ENCODE measurements around the gene ABCA2.

DNA sequence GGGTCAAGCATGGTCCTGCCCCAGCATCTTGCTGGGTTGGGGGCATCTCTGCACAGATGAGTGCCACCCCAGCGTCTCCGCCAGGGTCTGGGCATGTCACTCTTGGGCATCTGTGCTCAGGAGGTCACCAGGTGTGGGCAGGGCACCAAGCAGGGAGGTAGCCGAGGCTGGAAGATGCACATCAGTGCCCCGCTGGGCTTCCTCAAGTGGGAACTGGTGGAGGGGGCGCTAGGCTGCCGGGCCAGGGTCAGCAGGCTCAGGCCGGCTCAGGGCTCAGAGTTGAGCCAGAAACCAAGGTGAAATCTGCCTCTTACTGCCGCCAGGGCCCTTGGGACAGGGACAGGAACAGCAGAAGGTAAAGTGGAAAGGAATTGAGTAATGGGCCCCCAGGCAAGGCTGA, 7.9 kb upstream of the ABCA2 start:
- TF ChIP-seq POLR2AphosphoS5 (IDR thresholded peaks at IDR 0.05; ENCODE audit: borderline replicate concordance, low read depth, low read length) (no peak), EZH2 (IDR thresholded peaks at IDR 0.05) (no peak)

All from SK-N-MC (cell line).